Progenitor cell of endocrine pancreas (in vitro differentiated cells): ENCODE results near the gene NOX4. TPM values are rescaled to one million over a fixed set of nuclear protein-coding genes. Genes with fewer than 3 reads are reported as not detected.
"Not testable (repeated sequence)": the region's sequence is repeated elsewhere in the genome, so short reads cannot be mapped to it uniquely, and the experiment has no call there.

ENCODE experiments used
- DNase-seq: peaks from one replicate; pipeline ENCODE4 v3.0.0; 2021; ENCODE audit warnings: low spot score; ENCODE audit not compliant: unreplicated experiment
- H3K27ac Mint-ChIP-seq: 2 replicates; pipeline ENCODE4 v1.8.0; 2021; ENCODE audit warnings: mild to moderate bottlenecking, moderate library complexity, mixed read lengths
- H3K27me3 Mint-ChIP-seq: 2 replicates; pipeline ENCODE4 v1.8.0; 2021; ENCODE audit warnings: mixed read lengths
- H3K36me3 Mint-ChIP-seq: 2 replicates; pipeline ENCODE4 v1.8.0; 2022; ENCODE audit warnings: mixed read lengths; ENCODE audit not compliant: insufficient read depth
- H3K4me1 Mint-ChIP-seq: 2 replicates; pipeline ENCODE4 v1.8.0; 2021; ENCODE audit warnings: low read depth, mixed read lengths
- H3K4me3 Mint-ChIP-seq: 2 replicates; pipeline ENCODE4 v1.8.0; 2021; ENCODE audit warnings: low read depth, mild to moderate bottlenecking, moderate library complexity, mixed read lengths
- H3K9me3 Mint-ChIP-seq: 2 replicates; pipeline ENCODE4 v1.8.0; 2021; ENCODE audit warnings: low read depth, mixed read lengths
- total RNA-seq: library from RNA; stranded (reverse); gene quantifications from 2 replicates; pipeline ENCODE4 v1.2.1, GENCODE V29; 2021
- TF ChIP-seq, protein P1 (sequence below): fragments of 200-600 bp; sonication (generic); IDR thresholded peaks from one replicate; pipeline ENCODE4 v1.5.0; 2021; ENCODE audit warnings: antibody characterized with exemption, mild to moderate bottlenecking; ENCODE audit not compliant: unreplicated experiment

Gene NOX4
- total RNA-seq, 1 donor from 2014 or later, result 6.7 TPM

DNA sequence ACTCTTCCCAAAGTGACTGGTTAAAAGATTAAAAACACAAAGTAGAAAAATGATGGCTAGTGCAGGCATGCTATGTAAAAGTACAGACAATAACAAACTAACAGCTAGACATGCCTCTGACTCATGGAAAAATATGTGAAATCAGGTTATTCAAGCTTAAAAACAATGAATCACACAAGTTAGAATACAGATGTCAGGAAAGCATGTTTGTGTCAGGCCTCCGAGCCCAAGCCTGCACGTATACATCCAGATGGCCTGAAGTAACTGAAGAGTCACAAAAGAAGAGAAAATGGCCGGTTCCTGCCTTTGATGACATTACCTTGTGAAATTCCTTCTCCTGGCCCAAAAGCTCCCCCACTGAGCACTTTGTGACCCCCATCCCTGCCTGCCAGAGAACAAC is 110.1 kb downstream of the NOX4 start:
- no peak overlapping the region for H3K27ac Mint-ChIP-seq
- DNase-seq, result no peak
- H3K4me1 Mint-ChIP-seq, result no peaks in the 10 kb centered on the region
- no peak overlapping the region for H3K4me3 Mint-ChIP-seq
- TF ChIP-seq, protein P1, sequence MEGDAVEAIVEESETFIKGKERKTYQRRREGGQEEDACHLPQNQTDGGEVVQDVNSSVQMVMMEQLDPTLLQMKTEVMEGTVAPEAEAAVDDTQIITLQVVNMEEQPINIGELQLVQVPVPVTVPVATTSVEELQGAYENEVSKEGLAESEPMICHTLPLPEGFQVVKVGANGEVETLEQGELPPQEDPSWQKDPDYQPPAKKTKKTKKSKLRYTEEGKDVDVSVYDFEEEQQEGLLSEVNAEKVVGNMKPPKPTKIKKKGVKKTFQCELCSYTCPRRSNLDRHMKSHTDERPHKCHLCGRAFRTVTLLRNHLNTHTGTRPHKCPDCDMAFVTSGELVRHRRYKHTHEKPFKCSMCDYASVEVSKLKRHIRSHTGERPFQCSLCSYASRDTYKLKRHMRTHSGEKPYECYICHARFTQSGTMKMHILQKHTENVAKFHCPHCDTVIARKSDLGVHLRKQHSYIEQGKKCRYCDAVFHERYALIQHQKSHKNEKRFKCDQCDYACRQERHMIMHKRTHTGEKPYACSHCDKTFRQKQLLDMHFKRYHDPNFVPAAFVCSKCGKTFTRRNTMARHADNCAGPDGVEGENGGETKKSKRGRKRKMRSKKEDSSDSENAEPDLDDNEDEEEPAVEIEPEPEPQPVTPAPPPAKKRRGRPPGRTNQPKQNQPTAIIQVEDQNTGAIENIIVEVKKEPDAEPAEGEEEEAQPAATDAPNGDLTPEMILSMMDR, result no peak
- no peaks in the 10 kb centered on the region for H3K27me3 Mint-ChIP-seq
- no peaks in the 10 kb centered on the region for H3K9me3 Mint-ChIP-seq
- H3K36me3 Mint-ChIP-seq, result no peaks in the 10 kb centered on the region

DNA sequence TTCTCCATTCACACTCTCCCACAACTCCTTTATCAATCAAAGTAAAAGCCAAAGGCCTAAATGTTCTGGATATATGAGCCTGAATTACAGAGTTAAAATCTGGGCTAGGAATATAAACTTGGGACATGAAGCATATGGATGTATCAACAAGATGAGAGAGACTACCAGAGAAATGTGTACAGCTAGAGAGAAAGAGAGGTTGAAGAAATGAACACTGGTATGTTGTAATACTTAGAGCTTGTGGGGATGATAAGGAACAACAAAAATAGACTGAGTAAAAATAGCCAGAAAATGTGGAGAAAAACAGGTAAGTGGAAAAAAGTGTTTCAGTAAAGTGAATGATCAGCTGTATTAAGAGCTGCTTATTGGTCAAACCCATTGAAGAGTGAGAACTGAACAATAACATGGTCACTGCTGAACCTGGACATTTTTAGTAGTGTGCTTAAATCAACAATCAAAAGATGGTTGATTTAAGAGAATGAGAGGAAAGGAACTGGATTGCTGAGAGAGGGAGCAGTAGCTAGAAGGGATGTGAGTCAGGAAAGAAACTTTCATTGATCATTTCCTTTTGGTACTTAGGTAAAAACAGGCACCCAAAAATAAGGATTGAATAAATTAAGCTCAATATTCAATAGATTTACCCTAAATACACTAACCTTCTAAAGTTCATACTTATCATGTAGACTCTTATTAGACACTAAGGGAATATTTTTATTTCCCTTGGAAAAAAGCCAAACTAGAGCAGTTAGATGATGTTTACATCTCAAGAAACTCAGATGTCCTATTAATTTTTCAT is 111.0 kb downstream of the NOX4 start:
- H3K4me1 Mint-ChIP-seq, H3K27ac Mint-ChIP-seq, H3K9me3 Mint-ChIP-seq, H3K36me3 Mint-ChIP-seq, H3K27me3 Mint-ChIP-seq, H3K4me3 Mint-ChIP-seq, DNase-seq: not testable (repeated sequence)

DNA sequence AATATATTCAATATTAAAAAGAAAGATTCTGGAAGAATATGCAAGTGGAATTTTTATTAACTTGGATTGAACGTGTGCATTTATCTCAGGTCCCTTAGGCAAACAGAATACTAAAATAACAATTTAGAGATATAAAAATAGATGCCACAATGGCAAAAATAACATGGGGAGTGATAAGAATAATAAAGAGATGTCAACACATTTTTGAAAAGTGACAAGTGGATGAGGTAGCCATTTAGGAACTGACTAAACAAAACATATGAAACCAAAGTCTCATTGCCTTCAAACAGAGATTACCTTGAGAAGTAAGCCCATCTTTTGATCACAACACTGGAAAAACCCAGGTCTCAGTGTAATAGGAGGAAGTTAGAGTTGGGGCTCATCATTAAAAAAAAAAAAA is 112.2 kb downstream of the NOX4 start:
- DNase-seq, H3K4me3 Mint-ChIP-seq, H3K4me1 Mint-ChIP-seq, H3K9me3 Mint-ChIP-seq, H3K27ac Mint-ChIP-seq, H3K36me3 Mint-ChIP-seq, H3K27me3 Mint-ChIP-seq: not testable (repeated sequence)

DNA sequence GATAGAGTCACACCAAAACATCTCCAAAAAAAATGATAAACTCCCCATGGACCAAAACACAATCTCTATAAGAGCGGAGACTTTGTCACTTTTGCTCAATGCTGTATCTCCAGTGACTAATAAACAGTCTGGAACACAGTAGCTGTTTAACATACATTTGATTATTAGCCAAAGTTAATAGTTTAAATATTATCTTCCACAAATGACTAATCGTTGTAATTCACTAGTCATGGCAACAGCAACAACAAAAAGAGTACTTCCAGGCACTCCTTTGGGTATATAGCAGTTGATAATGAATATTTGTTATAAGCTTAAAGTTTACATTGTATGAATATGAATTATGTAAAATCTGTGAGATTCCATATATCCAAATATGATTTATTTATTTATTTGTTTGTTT is 121.8 kb downstream of the NOX4 start:
- not testable (repeated sequence) for H3K27ac Mint-ChIP-seq, H3K36me3 Mint-ChIP-seq, H3K9me3 Mint-ChIP-seq, DNase-seq, H3K27me3 Mint-ChIP-seq, H3K4me1 Mint-ChIP-seq, H3K4me3 Mint-ChIP-seq

DNA sequence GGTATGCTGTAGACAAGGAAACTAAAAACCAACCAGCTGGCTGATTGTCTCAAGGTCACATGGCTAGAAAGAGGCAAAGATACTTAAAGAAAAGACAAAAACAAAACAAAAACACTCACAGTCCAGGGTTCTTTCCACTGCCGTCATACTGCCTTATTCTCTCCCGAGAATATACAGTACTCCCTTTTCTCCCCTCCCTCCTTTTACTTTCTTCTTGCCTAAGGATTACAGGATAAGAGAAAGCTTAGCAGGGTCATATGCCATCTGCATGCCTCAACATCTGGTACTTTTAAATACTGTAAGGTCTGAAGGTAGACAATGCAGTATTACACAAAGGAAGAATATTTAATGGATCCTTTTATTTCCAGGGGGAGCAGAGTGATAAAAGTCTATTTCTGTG is 126.3 kb downstream of the NOX4 start:
- not testable (repeated sequence) for H3K36me3 Mint-ChIP-seq, H3K27ac Mint-ChIP-seq, H3K4me1 Mint-ChIP-seq, H3K4me3 Mint-ChIP-seq, H3K27me3 Mint-ChIP-seq, DNase-seq, H3K9me3 Mint-ChIP-seq

DNA sequence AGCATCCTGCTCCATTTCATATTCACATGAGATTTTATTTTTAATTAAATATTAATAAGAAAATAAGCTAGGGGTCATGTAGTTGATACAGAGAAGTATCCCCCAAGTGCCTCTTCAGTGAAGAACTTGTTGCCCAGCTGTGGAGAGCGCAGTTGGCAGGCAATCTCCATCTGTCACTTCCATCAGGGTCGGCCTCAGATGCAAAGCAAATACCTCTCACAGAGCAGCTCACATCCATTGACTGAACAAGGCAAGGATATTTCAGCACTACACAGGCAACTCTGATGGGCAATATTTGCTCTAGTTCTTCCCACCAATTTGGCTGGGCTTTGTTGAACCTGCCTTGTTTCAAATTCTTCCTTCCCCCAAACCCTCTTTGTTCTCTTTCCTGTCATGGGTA is 129.4 kb downstream of the NOX4 start:
- Mint-ChIP-seq H3K27ac (no peak overlapping the region), H3K9me3 (no peaks in the 10 kb centered on the region), H3K27me3 (no peaks in the 10 kb centered on the region), H3K4me1 (peaks cover 2% of the 10 kb centered on the region), H3K4me3 (no peak overlapping the region), H3K36me3 (no peaks in the 10 kb centered on the region)
- TF ChIP-seq, protein P1, result no peak
- no peak for DNase-seq

DNA sequence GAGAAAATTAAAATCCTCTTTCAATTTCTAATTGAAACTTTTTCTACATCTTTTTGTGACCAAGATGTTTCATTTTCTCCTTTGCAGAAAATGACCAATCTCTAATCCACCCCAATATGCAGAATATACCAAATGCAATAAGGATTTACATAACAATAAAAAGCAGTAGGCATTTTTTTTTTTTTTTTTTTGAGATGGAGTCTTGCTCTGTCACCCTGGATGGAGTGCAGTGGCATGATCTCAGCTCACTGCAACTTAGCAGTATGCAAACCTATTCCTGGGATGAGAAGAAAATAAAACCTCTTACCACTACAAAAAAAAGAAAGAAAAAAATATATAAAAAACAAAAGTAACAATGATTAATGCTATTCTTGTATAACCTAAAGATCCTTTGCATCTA is 132.0 kb downstream of the NOX4 start:
- H3K27ac Mint-ChIP-seq, H3K36me3 Mint-ChIP-seq, H3K9me3 Mint-ChIP-seq, DNase-seq, H3K4me3 Mint-ChIP-seq, H3K27me3 Mint-ChIP-seq, H3K4me1 Mint-ChIP-seq: not testable (repeated sequence)

DNA sequence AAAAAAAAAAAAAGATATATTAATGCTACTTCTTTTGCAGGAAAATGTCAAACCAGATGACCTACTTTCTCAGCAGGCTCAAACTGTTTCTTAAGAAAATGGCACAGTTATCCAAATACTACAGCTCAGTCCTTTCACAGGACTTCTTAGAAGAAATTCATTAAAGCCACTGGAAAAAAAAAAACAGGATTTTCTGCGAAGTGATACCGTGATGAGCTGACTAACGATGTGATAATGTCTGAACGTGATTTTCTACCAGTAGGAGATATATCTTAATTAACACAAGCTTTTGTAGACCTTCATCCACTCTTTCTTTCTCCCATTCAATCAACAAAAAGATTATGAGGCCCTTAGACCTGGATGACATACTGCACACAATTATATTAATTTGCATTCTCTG is 132.4 kb downstream of the NOX4 start:
- H3K27me3 Mint-ChIP-seq, result no peaks in the 10 kb centered on the region
- DNase-seq, result no peak
- H3K27ac Mint-ChIP-seq, result no peak overlapping the region
- no peak overlapping the region for H3K4me3 Mint-ChIP-seq
- no peaks in the 10 kb centered on the region for H3K9me3 Mint-ChIP-seq
- TF ChIP-seq, protein P1, result no peak
- peaks cover 2% of the 10 kb centered on the region for H3K4me1 Mint-ChIP-seq
- H3K36me3 Mint-ChIP-seq, result no peaks in the 10 kb centered on the region
